Measurements from ENCODE around the gene TANGO6. TPM values are rescaled to one million over a fixed set of nuclear protein-coding genes. Genes with fewer than 3 reads are reported as not detected.

TANGO6 gene
- total RNA-seq, 1 donor from 2014 or later = 31.0 TPM

GRCh38 chr16:69085032-69085695 lies 241.8 kb downstream of the TANGO6 start:
- no peak for DNase-seq (ENCODE audit: low spot score in 2 of 2)
- no peak for FAIRE-seq

GRCh38 chr16:69087161-69087581 lies 243.8 kb downstream of the TANGO6 start:
- no peak for FAIRE-seq
- DNase-seq (ENCODE audit: low spot score in 2 of 2) = no peak

GRCh38 chr16:69088684-69089083 lies 245.4 kb downstream of the TANGO6 start:
- DNase-seq (ENCODE audit: low spot score in 2 of 2) = no peak
- FAIRE-seq = no peak

- FAIRE-seq = no peak
- no peak for DNase-seq (ENCODE audit: low spot score in 2 of 2)
Measured at GRCh38 chr16:69089091-69089910, 246.0 kb downstream of the TANGO6 start.

GRCh38 chr16:69093974-69094373 lies 250.6 kb downstream of the TANGO6 start:
- no peak for FAIRE-seq
- DNase-seq (ENCODE audit: low spot score in 2 of 2) = no peak

- no peak for DNase-seq (ENCODE audit: low spot score in 2 of 2)
- FAIRE-seq = no peak
Measured at GRCh38 chr16:69094501-69094900, 251.2 kb downstream of the TANGO6 start.

- FAIRE-seq = no peak
- no peak for DNase-seq (ENCODE audit: low spot score in 2 of 2)
Measured at GRCh38 chr16:69095193-69095592, 251.9 kb downstream of the TANGO6 start.

GRCh38 chr16:69100071-69100691 lies 256.9 kb downstream of the TANGO6 start:
- DNase-seq (ENCODE audit: low spot score in 2 of 2) = no peak
- no peak for FAIRE-seq

- FAIRE-seq = no peak
Measured at GRCh38 chr16:69105501-69106361, 262.4 kb downstream of the TANGO6 start, which contains the start of gene HAS3. Gene HAS3 (plus strand): TSS chr16:69105653. CDS start chr16:69109396, 3,743 bp downstream.

GRCh38 chr16:69106491-69107315 lies 263.4 kb downstream of the TANGO6 start:
- DNase-seq (ENCODE audit: low spot score in 2 of 2) (peak; percentile 37 to 49), FAIRE-seq (no peak)

More at GRCh38 chr16:69105501-69106361, 262.4 kb downstream of the TANGO6 start, which contains the start of gene HAS3:
- DNase-seq (ENCODE audit: low spot score in 2 of 2) = peak; percentile 68 to 73

GRCh38 chr16:69107316-69107962 lies 264.1 kb downstream of the TANGO6 start:
- no peak for FAIRE-seq
- DNase-seq (ENCODE audit: low spot score in 2 of 2) = peak; percentile 44 to 60

- DNase-seq (ENCODE audit: low spot score in 2 of 2) (no peak), FAIRE-seq (no peak)
Measured at GRCh38 chr16:69108064-69108904, 265.0 kb downstream of the TANGO6 start.

- no peak for DNase-seq (ENCODE audit: low spot score in 2 of 2)
- no peak for FAIRE-seq
Measured at GRCh38 chr16:69108905-69109252, 265.5 kb downstream of the TANGO6 start.

- no peak for DNase-seq (ENCODE audit: low spot score in 2 of 2)
- FAIRE-seq = no peak
Measured at GRCh38 chr16:69109486-69110270, 266.3 kb downstream of the TANGO6 start.

- DNase-seq (ENCODE audit: low spot score in 2 of 2) (no peak), FAIRE-seq (no peak)
Measured at GRCh38 chr16:69110406-69110805, 267.1 kb downstream of the TANGO6 start.

- FAIRE-seq (no peak), DNase-seq (ENCODE audit: low spot score in 2 of 2) (no peak)
Measured at GRCh38 chr16:69111216-69111875, 268.0 kb downstream of the TANGO6 start.

GRCh38 chr16:69111876-69112230 lies 268.5 kb downstream of the TANGO6 start:
- no peak for FAIRE-seq
- no peak for DNase-seq (ENCODE audit: low spot score in 2 of 2)

Data from frontal cortex (tissue), 4 donors.